HG03175 (cell line): ENCODE data around the gene HEG1.

Experiments
- ATAC-seq: cut with Tn5 transposase; IDR thresholded peaks from one replicate; pipeline ENCODE4 v1.9.1; 2021; ENCODE audit warnings: mild to moderate bottlenecking, moderate library complexity; ENCODE audit not compliant: unreplicated experiment

The HEG1 gene

GRCh38 chr3:124993466-124993865 is 62.3 kb downstream of the HEG1 start:
- no peak for ATAC-seq

- no peak for ATAC-seq
These were observed 63.8 kb downstream of the HEG1 start for GRCh38 chr3:124992041-124992440.

- ATAC-seq = no peak
These were observed 69.3 kb downstream of the HEG1 start for GRCh38 chr3:124986192-124987143.

- no peak for ATAC-seq
These were observed 70.4 kb downstream of the HEG1 start for GRCh38 chr3:124985349-124985748.

GRCh38 chr3:124984754-124985153 is 71.0 kb downstream of the HEG1 start:
- no peak for ATAC-seq

GRCh38 chr3:124982855-124983254 is 72.9 kb downstream of the HEG1 start:
- ATAC-seq = no peak

GRCh38 chr3:124981472-124981871 is 74.3 kb downstream of the HEG1 start:
- ATAC-seq = no peak

- no peak for ATAC-seq
These were observed 77.2 kb downstream of the HEG1 start for GRCh38 chr3:124978627-124979026.

- no peak for ATAC-seq
These were observed 79.4 kb downstream of the HEG1 start for GRCh38 chr3:124976383-124976782.

GRCh38 chr3:124974691-124975090 is 81.1 kb downstream of the HEG1 start:
- no peak for ATAC-seq

- no peak for ATAC-seq
These were observed 82.5 kb downstream of the HEG1 start for GRCh38 chr3:124973290-124973689.

GRCh38 chr3:124972457-124972856 is 83.3 kb downstream of the HEG1 start:
- no peak for ATAC-seq

- ATAC-seq = no peak
These were observed 85.7 kb downstream of the HEG1 start for GRCh38 chr3:124969963-124970722.

GRCh38 chr3:124969190-124969589 is 86.6 kb downstream of the HEG1 start:
- ATAC-seq = no peak

GRCh38 chr3:124967964-124968363 is 87.8 kb downstream of the HEG1 start:
- ATAC-seq = no peak

GRCh38 chr3:124966521-124967445 is 89.0 kb downstream of the HEG1 start:
- no peak for ATAC-seq

- ATAC-seq = no peak
These were observed 90.4 kb downstream of the HEG1 start for GRCh38 chr3:124965413-124965812.

GRCh38 chr3:124964387-124964786 is 91.4 kb downstream of the HEG1 start:
- ATAC-seq = no peak

GRCh38 chr3:124963755-124964154 is 92.0 kb downstream of the HEG1 start:
- no peak for ATAC-seq

GRCh38 chr3:124962403-124962940 is 93.3 kb downstream of the HEG1 start:
- no peak for ATAC-seq

- no peak for ATAC-seq
These were observed 95.1 kb downstream of the HEG1 start for GRCh38 chr3:124960698-124961097.
